Measurements from ENCODE around the gene GARIN1A.
"Not testable (repeated sequence)": the region's sequence is repeated elsewhere in the genome, so short reads cannot be mapped to it uniquely, and the experiment has no call there.

DNA sequence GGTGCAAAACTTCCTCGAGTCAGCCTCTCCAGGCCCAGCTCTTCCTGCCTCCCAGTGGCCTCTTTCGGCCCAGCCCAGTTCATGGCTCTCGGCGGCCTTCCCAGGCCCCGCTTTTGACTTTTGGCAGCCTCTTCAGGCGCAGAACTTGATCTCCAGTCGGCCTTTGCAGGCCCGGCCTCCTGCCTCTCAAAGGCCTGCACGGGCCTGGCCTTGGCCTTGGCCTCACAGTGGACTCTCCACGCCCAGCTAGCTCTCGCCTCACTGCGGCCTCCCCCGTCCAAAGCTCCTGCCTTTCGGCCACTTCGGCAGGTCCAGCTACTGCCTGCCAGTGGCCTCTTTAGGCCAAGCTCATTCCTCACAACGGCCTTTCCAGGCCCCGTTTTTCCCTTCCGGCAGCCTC, 17.6 kb upstream of the GARIN1A start:
- TF ChIP-seq, protein P1, sequence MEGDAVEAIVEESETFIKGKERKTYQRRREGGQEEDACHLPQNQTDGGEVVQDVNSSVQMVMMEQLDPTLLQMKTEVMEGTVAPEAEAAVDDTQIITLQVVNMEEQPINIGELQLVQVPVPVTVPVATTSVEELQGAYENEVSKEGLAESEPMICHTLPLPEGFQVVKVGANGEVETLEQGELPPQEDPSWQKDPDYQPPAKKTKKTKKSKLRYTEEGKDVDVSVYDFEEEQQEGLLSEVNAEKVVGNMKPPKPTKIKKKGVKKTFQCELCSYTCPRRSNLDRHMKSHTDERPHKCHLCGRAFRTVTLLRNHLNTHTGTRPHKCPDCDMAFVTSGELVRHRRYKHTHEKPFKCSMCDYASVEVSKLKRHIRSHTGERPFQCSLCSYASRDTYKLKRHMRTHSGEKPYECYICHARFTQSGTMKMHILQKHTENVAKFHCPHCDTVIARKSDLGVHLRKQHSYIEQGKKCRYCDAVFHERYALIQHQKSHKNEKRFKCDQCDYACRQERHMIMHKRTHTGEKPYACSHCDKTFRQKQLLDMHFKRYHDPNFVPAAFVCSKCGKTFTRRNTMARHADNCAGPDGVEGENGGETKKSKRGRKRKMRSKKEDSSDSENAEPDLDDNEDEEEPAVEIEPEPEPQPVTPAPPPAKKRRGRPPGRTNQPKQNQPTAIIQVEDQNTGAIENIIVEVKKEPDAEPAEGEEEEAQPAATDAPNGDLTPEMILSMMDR (conservative IDR thresholded peaks at IDR 0.05; ENCODE audit: low read depth, low read length), result not testable (repeated sequence)
- not testable (repeated sequence) for TF ChIP-seq SMC3 (IDR thresholded peaks at IDR 0.05; ENCODE audit: low read depth, low read length)

Measured in IMR-90 (cell line).